WTC11 (cell line): Measurements from ENCODE around the gene CD44.

ENCODE experiments used
- ESRRA ChIP-seq: sonication (generic); formaldehyde crosslinking; IDR thresholded peaks from 2 replicates; pipeline ENCODE4 v1.8.1; 2022; ENCODE audit warnings: mild to moderate bottlenecking, missing genetic modification reagents, borderline replicate concordance
- ETV6 ChIP-seq: sonication (generic); formaldehyde crosslinking; IDR thresholded peaks from 2 replicates; pipeline ENCODE4 v1.8.1; 2022; ENCODE audit warnings: mild to moderate bottlenecking, missing genetic modification reagents
- JUN ChIP-seq: sonication (generic); formaldehyde crosslinking; IDR thresholded peaks from 2 replicates; pipeline ENCODE4 v1.8.0; 2023; ENCODE audit warnings: mild to moderate bottlenecking, missing genetic modification reagents
- TCF7 ChIP-seq: sonication (generic); formaldehyde crosslinking; IDR thresholded peaks from 2 replicates; pipeline ENCODE4 v1.8.0; 2022; ENCODE audit warnings: mild to moderate bottlenecking, low read depth, missing genetic modification reagents, moderate library complexity
- TF ChIP-seq, protein P1 (sequence below): sonication (generic); formaldehyde crosslinking; IDR thresholded peaks from 2 replicates; pipeline ENCODE4 v1.8.1; 2023; ENCODE audit warnings: mild to moderate bottlenecking, missing genetic modification reagents, borderline replicate concordance
- TF ChIP-seq, protein P2 (sequence below): sonication (generic); formaldehyde crosslinking; IDR thresholded peaks from 2 replicates; pipeline ENCODE4 v1.8.1; 2023; ENCODE audit warnings: mild to moderate bottlenecking, missing genetic modification reagents

DNA sequence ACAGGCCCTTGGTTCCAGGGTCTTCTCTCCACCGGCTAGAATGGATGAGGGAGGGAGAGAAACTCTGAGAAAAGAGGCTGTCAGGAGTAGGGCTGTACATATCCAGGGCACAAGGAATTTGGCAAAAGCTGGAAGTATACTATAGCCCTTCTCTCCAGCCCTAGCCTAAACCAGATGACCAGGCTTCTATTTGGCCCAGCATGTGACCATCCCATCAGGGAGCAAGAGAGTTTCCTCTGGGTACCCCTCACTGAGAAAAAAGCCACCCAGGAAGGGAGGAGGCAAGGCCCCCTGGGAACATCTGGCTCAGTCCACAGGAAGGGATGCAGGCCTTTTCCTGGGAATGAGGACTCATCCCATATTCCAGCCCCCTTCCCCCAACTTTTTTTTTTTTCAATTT is 8.3 kb downstream of the CD44 start:
- TF ChIP-seq, protein P1, sequence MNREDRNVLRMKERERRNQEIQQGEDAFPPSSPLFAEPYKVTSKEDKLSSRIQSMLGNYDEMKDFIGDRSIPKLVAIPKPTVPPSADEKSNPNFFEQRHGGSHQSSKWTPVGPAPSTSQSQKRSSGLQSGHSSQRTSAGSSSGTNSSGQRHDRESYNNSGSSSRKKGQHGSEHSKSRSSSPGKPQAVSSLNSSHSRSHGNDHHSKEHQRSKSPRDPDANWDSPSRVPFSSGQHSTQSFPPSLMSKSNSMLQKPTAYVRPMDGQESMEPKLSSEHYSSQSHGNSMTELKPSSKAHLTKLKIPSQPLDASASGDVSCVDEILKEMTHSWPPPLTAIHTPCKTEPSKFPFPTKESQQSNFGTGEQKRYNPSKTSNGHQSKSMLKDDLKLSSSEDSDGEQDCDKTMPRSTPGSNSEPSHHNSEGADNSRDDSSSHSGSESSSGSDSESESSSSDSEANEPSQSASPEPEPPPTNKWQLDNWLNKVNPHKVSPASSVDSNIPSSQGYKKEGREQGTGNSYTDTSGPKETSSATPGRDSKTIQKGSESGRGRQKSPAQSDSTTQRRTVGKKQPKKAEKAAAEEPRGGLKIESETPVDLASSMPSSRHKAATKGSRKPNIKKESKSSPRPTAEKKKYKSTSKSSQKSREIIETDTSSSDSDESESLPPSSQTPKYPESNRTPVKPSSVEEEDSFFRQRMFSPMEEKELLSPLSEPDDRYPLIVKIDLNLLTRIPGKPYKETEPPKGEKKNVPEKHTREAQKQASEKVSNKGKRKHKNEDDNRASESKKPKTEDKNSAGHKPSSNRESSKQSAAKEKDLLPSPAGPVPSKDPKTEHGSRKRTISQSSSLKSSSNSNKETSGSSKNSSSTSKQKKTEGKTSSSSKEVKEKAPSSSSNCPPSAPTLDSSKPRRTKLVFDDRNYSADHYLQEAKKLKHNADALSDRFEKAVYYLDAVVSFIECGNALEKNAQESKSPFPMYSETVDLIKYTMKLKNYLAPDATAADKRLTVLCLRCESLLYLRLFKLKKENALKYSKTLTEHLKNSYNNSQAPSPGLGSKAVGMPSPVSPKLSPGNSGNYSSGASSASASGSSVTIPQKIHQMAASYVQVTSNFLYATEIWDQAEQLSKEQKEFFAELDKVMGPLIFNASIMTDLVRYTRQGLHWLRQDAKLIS (CRISPR knock-in tag): no peak
- TF ChIP-seq JUN (no peak), ESRRA (CRISPR knock-in tag) (no peak), TCF7 (no peak), ETV6 (CRISPR knock-in tag) (no peak)
- TF ChIP-seq, protein P2, sequence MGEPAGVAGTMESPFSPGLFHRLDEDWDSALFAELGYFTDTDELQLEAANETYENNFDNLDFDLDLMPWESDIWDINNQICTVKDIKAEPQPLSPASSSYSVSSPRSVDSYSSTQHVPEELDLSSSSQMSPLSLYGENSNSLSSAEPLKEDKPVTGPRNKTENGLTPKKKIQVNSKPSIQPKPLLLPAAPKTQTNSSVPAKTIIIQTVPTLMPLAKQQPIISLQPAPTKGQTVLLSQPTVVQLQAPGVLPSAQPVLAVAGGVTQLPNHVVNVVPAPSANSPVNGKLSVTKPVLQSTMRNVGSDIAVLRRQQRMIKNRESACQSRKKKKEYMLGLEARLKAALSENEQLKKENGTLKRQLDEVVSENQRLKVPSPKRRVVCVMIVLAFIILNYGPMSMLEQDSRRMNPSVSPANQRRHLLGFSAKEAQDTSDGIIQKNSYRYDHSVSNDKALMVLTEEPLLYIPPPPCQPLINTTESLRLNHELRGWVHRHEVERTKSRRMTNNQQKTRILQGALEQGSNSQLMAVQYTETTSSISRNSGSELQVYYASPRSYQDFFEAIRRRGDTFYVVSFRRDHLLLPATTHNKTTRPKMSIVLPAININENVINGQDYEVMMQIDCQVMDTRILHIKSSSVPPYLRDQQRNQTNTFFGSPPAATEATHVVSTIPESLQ (CRISPR knock-in tag): no peak
